SK-N-SH treated with all-trans-retinoic acid at 6 μM for 48 hours (cell line): Measurements from ENCODE around the gene COMT.

ENCODE experiments used
- ATAC-seq: fragments of 200-7000 bp; cut with Tn5 transposase; 3 replicates; pipeline ENCODE4 v1.9.1; 2020; ENCODE audit warnings: mild to moderate bottlenecking, moderate library complexity
- ARNTL ChIP-seq: fragments of 450-650 bp; formaldehyde crosslinking; IDR thresholded peaks from 2 replicates; pipeline ENCODE4 v1.5.0; 2020; ENCODE audit warnings: low read depth, mild to moderate bottlenecking, moderate library complexity, borderline replicate concordance
- BACH2 ChIP-seq: fragments of 250-450 bp; sonication (Bioruptor Pico); IDR thresholded peaks from 2 replicates; pipeline ENCODE4 v1.9.0; 2021; ENCODE audit warnings: mild to moderate bottlenecking, borderline replicate concordance
- CSDC2 ChIP-seq: fragments of 250-450 bp; sonication (Bioruptor Pico); IDR thresholded peaks from 2 replicates; pipeline ENCODE4 v1.5.0; 2020; ENCODE audit warnings: mild to moderate bottlenecking, moderate library complexity
- CSRNP3 ChIP-seq: fragments of 250-450 bp; sonication (Bioruptor Pico); IDR thresholded peaks from 2 replicates; pipeline ENCODE4 v1.5.1; 2021; ENCODE audit warnings: mild to moderate bottlenecking, moderate library complexity
- ESRRG ChIP-seq: fragments of 250-450 bp; sonication (Bioruptor Pico); IDR thresholded peaks from 2 replicates; pipeline ENCODE4 v1.6.1; 2021; ENCODE audit warnings: mild to moderate bottlenecking
- ISL1 ChIP-seq: fragments of 250-450 bp; sonication (Bioruptor Pico); IDR thresholded peaks from 2 replicates; pipeline ENCODE4 v2.1.2; 2022; ENCODE audit warnings: mild to moderate bottlenecking, moderate library complexity
- OSR1 ChIP-seq: fragments of 250-450 bp; sonication (Bioruptor Pico); IDR thresholded peaks from 2 replicates; pipeline ENCODE4 v1.8.0; 2022; ENCODE audit warnings: moderate library complexity, mild to moderate bottlenecking, inconsistent platforms
- RARB ChIP-seq: fragments of 250-450 bp; sonication (Bioruptor Pico); IDR thresholded peaks from 2 replicates; pipeline ENCODE4 v1.8.0; 2021; ENCODE audit warnings: mild to moderate bottlenecking, moderate library complexity
- SNAI2 ChIP-seq: fragments of 250-450 bp; sonication (Bioruptor Pico); IDR thresholded peaks from 2 replicates; pipeline ENCODE4 v1.5.0; 2020; ENCODE audit warnings: mild to moderate bottlenecking, moderate library complexity
- TCF4 ChIP-seq: fragments of 250-450 bp; sonication (Bioruptor Pico); IDR thresholded peaks from 2 replicates; pipeline ENCODE4 v1.8.0; 2021; ENCODE audit warnings: mild to moderate bottlenecking, moderate library complexity, borderline replicate concordance
- TOX ChIP-seq: fragments of 250-450 bp; sonication (Bioruptor Pico); IDR thresholded peaks from 2 replicates; pipeline ENCODE4 v1.8.0; 2021; ENCODE audit warnings: mild to moderate bottlenecking, moderate library complexity, borderline replicate concordance
- ZFP3 ChIP-seq: fragments of 250-450 bp; sonication (Bioruptor Pico); IDR thresholded peaks from 2 replicates; pipeline ENCODE4 v1.5.0; 2020; ENCODE audit warnings: mild to moderate bottlenecking, moderate library complexity
- ZFP30 ChIP-seq: fragments of 450-650 bp; formaldehyde crosslinking; IDR thresholded peaks from 2 replicates; pipeline ENCODE4 v1.5.0; 2022; ENCODE audit warnings: mild to moderate bottlenecking, moderate library complexity
- ZNF8 ChIP-seq: fragments of 450-650 bp; formaldehyde crosslinking; IDR thresholded peaks from 2 replicates; pipeline ENCODE4 v1.5.0; 2020; ENCODE audit warnings: mild to moderate bottlenecking, moderate library complexity
- TF ChIP-seq, protein P1 (sequence below): fragments of 250-450 bp; sonication (Bioruptor Pico); IDR thresholded peaks from 2 replicates; pipeline ENCODE4 v1.8.0; 2020; ENCODE audit warnings: mild to moderate bottlenecking, moderate library complexity, borderline replicate concordance
- TF ChIP-seq, protein P2 (sequence below): fragments of 250-450 bp; sonication (Bioruptor Pico); IDR thresholded peaks from 2 replicates; pipeline ENCODE4 v1.5.0; 2020; ENCODE audit warnings: mild to moderate bottlenecking, moderate library complexity
- TF ChIP-seq, protein P3 (sequence below): fragments of 250-450 bp; sonication (Bioruptor Pico); IDR thresholded peaks from 2 replicates; pipeline ENCODE4 v1.8.0; 2021; ENCODE audit warnings: low read depth, mild to moderate bottlenecking, moderate library complexity, borderline replicate concordance

The COMT gene

DNA sequence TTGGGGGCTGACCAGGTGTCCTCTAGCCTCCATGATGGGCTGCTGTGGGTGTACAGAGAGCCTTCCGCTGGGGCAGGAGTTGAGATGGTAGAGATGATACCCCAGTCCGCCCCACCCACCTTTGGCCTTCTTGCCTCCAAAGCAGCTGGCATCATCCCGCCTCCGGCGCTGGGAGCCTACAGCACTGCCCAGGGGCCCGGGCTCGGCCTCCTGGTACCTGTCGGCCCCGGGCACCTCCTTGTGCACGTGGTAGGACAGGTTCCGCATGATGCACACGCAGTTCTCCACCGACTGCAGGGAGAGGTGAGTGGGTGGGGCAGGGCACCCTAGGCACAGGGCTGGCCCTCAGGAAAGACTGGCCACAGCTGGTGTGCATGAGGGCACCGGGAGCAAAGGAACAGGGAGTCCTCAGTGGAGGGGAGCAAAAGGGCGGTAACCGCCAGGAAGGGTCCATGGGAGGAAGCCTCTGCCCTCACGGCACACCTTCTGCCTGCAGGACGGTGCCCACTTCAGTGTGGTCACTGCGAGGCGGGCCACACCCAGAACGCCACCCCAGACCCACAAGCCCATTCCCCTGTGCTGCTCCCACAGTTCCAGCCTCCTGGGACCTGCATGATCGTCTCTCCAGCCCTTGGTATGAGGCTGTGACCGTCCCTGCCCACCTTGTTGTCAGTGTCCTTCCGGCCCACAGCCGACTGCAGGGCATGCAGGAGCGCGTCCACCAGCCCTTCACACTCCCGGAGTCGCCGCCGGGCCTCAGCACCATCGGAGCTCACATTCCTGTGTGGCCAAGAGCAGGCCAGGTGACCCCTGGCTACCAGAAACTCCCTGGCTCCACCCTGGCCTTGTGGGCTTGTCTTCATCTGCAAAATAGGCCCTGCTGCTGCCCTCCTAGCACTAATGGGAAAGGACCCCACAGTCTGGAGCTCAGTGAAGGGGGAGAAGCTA lies 36.0 kb downstream of the COMT start:
- ATAC-seq: no peak
- TF ChIP-seq ZFP30 (CRISPR knock-in tag): no peak
- TF ChIP-seq, all 23 proteins: peak for 0

DNA sequence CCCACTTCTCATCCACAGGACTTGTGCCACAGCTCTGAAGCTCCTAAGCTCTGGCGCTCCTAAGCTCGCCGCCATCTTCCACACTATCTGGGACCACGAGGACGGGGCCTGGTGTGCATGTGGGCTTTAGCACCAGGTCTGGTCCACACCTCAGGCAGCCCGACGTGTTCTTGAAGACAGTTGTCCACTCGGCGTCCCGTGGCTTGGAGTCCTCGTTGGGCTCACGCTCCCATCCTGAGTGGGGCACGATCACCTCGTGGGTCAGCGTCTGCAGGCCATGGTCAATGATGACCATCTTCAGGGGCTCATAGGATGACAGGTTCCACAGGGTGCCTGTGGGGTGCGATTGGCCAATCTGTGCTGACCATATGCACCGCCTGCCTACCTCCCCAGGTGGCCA lies 37.2 kb downstream of the COMT start:
- no peak for ATAC-seq
- TF ChIP-seq, protein P1, sequence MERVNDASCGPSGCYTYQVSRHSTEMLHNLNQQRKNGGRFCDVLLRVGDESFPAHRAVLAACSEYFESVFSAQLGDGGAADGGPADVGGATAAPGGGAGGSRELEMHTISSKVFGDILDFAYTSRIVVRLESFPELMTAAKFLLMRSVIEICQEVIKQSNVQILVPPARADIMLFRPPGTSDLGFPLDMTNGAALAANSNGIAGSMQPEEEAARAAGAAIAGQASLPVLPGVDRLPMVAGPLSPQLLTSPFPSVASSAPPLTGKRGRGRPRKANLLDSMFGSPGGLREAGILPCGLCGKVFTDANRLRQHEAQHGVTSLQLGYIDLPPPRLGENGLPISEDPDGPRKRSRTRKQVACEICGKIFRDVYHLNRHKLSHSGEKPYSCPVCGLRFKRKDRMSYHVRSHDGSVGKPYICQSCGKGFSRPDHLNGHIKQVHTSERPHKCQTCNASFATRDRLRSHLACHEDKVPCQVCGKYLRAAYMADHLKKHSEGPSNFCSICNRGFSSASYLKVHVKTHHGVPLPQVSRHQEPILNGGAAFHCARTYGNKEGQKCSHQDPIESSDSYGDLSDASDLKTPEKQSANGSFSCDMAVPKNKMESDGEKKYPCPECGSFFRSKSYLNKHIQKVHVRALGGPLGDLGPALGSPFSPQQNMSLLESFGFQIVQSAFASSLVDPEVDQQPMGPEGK (CRISPR knock-in tag): no peak

- ATAC-seq: no peak
- TF ChIP-seq CSRNP3 (no peak), ZNF8 (CRISPR knock-in tag) (no peak), SNAI2 (CRISPR knock-in tag) (no peak), ZFP30 (CRISPR knock-in tag) (no peak), ISL1 (CRISPR knock-in tag) (no peak), TCF4 (no peak), ARNTL (CRISPR knock-in tag) (no peak), ZFP3 (CRISPR knock-in tag) (no peak), CSDC2 (no peak)
- TF ChIP-seq, protein P2, sequence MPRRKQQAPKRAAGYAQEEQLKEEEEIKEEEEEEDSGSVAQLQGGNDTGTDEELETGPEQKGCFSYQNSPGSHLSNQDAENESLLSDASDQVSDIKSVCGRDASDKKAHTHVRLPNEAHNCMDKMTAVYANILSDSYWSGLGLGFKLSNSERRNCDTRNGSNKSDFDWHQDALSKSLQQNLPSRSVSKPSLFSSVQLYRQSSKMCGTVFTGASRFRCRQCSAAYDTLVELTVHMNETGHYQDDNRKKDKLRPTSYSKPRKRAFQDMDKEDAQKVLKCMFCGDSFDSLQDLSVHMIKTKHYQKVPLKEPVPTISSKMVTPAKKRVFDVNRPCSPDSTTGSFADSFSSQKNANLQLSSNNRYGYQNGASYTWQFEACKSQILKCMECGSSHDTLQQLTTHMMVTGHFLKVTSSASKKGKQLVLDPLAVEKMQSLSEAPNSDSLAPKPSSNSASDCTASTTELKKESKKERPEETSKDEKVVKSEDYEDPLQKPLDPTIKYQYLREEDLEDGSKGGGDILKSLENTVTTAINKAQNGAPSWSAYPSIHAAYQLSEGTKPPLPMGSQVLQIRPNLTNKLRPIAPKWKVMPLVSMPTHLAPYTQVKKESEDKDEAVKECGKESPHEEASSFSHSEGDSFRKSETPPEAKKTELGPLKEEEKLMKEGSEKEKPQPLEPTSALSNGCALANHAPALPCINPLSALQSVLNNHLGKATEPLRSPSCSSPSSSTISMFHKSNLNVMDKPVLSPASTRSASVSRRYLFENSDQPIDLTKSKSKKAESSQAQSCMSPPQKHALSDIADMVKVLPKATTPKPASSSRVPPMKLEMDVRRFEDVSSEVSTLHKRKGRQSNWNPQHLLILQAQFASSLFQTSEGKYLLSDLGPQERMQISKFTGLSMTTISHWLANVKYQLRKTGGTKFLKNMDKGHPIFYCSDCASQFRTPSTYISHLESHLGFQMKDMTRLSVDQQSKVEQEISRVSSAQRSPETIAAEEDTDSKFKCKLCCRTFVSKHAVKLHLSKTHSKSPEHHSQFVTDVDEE (CRISPR knock-in tag): no peak
- TF ChIP-seq, protein P3, sequence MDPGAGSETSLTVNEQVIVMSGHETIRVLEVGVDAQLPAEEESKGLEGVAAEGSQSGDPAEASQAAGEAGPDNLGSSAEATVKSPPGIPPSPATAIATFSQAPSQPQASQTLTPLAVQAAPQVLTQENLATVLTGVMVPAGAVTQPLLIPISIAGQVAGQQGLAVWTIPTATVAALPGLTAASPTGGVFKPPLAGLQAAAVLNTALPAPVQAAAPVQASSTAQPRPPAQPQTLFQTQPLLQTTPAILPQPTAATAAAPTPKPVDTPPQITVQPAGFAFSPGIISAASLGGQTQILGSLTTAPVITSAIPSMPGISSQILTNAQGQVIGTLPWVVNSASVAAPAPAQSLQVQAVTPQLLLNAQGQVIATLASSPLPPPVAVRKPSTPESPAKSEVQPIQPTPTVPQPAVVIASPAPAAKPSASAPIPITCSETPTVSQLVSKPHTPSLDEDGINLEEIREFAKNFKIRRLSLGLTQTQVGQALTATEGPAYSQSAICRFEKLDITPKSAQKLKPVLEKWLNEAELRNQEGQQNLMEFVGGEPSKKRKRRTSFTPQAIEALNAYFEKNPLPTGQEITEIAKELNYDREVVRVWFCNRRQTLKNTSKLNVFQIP (CRISPR knock-in tag): no peak
- TF ChIP-seq, protein P1 (CRISPR knock-in tag): no peak
- TF ChIP-seq, all 23 proteins: peak for 0
Observed at GRCh38 chr22:19979712-19980493, 38.3 kb downstream of the COMT start.

GRCh38 chr22:19980766-19981165 lies 39.2 kb downstream of the COMT start:
- ATAC-seq: no peak
- TF ChIP-seq TOX (CRISPR knock-in tag) (no peak), TCF4 (no peak), BACH2 (CRISPR knock-in tag) (no peak), OSR1 (CRISPR knock-in tag) (no peak), ESRRG (CRISPR knock-in tag) (no peak), RARB (CRISPR knock-in tag) (no peak)
- TF ChIP-seq, protein P1 (CRISPR knock-in tag): no peak
- TF ChIP-seq, protein P2 (CRISPR knock-in tag): no peak
